Urothelium cell line (cell line): ENCODE results near the gene NUPR2.
"Not testable (repeated sequence)": the region's sequence is repeated elsewhere in the genome, so short reads cannot be mapped to it uniquely, and the experiment has no call there.

Experiments
- DNase-seq: peaks from one replicate; pipeline ENCODE4 v3.0.0; 2011; ENCODE audit warnings: low spot score, mixed read lengths
- FAIRE-seq: peaks from 2 replicates; lab custom pipeline; 2011; peaks lifted over from hg19 to GRCh38; lab: Jason Lieb, UNC

The NUPR2 gene, protein sequence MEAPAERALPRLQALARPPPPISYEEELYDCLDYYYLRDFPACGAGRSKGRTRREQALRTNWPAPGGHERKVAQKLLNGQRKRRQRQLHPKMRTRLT

DNA sequence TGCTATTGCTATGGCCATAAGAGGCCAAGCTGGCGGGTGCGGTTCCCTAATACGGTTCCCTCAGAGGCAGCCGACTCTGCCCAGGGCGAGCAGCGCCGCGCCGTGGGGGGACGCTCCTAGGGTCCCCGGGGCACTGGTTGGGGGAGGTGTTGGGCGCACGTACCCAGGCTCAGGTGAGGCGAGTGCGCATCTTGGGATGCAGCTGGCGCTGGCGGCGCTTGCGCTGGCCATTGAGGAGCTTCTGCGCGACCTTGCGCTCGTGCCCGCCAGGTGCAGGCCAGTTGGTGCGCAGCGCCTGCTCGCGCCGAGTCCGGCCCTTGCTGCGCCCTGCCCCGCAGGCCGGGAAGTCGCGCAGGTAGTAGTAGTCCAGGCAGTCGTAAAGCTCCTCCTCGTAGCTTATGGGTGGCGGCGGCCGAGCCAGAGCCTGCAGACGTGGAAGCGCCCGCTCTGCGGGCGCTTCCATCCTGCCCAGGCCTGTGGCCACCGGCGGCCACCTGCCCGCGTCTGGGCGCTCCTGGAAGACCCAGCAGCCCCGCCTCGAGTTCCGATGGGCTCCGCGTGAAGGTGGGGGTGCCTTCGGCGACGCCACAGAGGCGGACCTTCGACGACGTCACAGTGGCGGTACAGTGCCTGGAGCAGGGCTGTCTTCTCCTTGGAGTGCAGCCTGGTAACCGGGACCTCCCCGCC is at the start of gene NUPR2:
Gene NUPR2, minus strand, starts transcription at position 566 of the 687 bp plus-strand sequence. Its CDS starts 103 bp downstream, at position 463.
- FAIRE-seq (no peak), DNase-seq (no peak)

DNA sequence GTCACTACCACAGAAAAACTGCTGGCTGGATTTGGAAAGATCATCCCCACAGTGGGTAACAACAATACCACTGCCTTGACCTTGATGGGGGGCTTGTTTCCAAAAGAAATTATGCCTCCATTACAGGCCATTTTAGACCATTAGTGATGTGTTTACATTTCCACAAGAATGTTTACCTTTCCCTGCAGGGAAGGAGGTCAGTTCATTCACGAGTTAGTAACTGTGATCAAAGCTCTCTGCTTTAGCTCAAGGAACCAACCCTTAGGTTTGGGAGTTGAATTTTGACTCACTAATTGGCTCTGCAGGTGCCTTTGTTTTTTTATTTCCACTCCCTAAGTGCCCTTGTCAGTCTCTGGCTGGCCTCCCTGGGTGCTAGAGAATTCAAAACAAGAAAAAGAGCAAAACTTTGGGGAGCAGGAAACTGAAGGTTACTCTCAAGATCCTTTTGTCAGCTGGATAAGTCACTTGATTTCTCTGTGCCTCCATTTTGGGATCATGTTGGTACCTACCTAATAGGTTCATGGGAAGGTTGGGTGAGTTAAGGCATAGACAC is 41.1 kb upstream of the NUPR2 start:
- DNase-seq = no peak
- FAIRE-seq = no peak

DNA sequence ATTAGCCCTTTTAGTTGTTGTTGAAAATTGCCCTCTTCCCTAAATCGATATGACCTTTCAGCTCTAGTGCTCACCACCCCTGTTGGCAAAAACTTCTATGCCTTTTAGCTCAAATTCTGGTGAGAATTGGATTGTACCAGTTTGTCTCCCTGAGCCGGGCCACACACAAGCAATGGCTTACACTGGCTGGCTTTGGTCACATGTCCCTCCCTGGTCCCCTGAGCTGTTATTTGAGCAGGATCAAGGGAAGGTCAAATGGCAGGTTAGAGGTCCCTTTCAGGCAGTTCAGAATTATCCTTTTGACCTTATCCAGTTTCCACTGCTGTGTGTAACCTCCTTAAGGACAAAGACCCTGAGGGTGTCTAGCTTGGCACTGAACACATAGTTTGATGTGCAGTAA is 14.8 kb upstream of the NUPR2 start:
- not testable (repeated sequence) for FAIRE-seq, DNase-seq

DNA sequence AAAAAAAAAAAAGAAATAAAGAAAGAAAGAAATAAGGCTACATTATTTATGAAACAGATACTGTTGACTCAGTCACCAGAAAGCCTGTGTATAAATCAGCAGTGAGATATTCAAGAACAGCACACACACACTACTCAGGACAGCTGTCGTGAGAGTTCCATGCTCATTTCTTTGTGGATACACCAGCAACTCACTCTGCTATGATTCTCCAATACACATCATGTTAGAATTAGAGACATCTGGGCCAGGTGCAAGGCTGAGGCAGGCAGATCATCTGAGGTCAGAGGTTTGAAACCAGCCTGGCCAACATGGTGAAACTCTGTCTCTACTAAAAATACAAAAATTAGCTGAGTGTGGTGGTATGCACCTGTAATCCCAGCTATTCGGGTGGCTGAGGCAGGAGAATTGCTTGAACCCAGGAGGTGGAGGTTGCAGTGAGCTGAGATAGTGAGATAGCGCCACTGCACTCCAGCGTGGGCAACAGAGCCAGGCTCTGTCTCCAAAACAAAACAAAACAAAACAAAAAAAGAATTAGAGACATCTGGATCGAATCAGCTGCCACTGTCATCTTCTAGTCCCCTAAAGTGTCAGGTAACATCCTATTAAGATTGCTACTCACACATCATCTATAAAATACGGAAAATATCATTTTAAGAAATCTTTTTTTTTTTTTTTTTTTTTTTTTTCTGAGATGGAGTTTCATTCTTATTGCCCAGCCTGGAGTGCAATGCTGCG is 11.2 kb upstream of the NUPR2 start:
- DNase-seq (no peak), FAIRE-seq (no peak)

DNA sequence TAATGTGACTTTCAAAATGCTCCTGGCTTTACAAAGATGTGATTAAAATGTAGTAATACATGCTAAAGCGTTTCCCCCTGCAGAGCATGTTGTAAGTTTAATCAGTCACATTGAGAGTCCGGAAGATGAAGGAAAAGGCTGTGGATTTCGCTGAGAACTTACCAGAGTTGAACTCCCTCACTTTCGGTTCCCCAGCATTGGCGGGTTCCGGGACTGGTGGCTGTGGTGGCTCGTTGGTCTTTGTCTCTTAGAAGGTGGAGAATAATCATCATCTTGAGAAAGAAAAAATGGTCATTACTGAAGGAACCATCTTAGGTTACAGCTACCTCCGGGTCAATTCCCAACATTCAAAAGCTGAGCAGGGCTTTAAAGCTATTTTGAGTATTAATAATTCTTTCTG is 9.6 kb upstream of the NUPR2 start:
- DNase-seq = no peak
- FAIRE-seq = no peak

DNA sequence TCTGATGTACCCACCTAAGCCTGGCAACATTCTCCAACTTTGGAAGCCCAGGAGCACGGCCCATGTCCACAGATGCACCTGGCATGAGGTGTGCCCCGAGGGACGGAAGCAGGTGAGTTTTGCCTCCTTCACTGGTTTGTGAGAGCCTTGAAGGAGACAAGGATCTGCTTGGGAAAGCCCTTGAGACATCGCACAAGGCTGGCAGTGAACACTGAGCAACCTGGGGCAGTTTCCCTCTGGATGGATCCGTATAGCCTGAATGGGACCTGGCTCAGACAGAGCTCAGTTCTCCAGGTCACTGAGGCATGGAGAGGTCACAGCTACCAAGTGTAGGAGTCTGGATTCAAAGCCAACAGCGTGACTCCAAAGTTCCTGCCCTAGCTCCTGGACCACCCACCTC is 8.8 kb upstream of the NUPR2 start:
- FAIRE-seq (no peak), DNase-seq (no peak)

DNA sequence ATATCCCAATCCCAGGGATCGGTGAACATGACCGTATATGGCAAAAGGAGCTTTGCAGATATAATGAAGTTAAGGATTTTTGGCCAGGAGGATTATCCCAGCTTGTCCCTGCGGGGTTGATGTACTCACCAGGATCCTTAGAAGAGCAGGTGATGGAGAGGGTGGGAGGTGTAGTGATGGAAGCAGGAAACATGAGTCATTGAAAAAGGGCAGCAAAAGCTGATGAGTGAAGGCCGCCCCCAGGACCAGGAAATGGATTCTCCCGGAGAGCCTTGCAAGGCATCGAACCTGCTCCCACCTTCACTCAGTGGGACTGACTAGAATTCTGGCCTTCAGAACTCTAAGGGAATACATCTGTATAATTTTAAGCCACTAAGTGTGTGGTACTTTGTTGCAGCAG is 5.2 kb upstream of the NUPR2 start:
- no peak for DNase-seq
- no peak for FAIRE-seq

DNA sequence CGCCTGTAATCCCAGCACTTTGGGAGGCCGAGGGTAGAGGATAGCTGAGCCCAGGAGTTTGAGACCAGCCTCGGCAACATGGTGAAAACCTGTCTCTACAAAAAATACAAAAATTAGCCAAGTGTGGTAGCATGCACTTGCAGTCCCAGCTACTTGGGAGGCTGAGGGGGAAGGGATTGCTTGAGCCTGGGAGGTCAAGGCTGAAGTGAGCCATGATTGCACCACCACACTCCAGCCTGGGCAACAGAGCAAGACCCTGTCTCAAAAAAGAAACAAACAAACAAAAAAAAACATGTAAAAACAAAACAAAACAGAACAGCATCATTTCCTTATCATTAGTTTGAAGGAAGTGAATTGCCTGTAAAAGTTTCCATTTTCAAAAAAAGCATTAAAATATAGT is 4.0 kb downstream of the NUPR2 start:
- not testable (repeated sequence) for DNase-seq, FAIRE-seq

DNA sequence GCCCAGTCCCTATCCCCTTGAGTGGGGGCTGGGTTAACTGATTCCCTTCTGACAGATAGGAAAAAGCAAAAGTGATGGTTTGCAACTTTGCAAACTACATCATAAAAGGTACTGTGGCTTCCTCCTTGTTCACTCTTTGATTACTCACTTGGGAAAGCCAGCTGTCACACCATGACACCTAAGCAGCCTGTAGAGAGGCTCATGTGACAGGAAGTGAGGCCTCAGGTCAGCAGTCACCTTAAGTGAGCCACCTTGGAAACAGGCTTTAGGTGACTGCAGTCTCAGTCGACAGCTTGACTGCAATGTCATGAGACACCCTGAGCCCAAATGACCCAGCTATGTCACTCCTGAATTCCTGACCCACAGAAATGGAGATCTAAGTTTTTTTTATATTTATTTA is 5.6 kb downstream of the NUPR2 start:
- no peak for FAIRE-seq

DNA sequence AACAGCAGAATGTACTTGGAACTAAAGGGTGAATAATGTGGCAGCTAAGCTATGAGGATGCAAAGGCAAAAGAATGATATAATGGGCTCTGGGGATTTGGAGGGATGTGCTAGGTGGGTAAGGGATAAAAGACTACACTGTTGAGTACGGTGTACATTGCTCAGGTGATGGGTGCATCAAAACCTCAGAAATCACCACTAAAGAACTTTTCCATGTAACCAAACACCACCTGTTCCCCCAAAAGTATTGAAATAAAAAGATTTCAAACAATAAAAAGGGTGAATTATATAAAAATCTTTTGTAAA is 8.3 kb downstream of the NUPR2 start:
- DNase-seq = no peak
- no peak for FAIRE-seq

More for the DNA sequence above, 5.6 kb downstream of the NUPR2 start:
- DNase-seq = no peak

DNA sequence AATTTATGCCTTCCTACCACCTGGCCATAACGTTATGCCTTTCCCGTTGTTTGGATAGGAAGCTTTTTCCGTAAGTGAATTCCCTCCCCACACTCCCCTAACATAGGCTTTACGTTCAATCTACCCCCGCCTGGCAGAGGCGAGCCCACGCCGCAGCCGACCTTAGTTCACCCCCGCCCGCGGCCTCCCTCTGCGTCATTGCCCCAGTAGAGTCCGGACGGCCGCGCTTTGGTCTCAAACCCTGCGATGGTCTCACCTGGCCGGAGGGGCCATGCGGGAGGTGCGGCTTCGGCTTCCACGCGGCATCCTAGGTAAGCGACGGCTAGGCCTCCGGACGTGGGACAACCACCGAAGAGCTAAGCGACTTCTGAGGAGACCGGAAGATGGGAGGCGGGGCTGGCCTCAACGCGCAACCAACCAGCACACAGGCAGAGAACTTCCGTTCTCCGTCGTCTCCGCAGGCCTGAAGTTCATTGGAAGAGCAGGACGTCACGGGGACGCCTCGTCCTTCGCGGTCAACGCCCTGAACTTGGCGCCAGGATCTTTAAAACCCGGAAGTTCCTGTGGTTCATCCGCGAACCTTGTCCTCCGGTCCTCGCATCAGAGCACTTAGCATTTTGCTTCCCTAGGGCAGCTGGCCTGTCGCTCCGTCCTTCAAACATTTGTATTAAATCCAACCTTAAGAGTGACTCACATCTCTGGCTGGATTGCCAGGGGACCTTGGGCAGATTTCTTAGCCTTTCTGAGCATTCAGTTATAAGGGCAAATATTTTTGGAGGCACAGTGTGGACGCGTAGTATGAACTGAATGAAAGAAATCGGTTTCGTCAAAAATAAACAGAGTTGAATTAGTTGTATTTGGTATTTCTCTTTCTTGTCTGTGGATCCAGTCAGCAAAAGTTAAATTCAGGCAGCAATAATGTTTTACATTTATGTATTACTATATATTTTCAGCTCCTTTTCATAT is 9.8 kb downstream of the NUPR2 start, which contains the start of gene CHCHD2:
Gene CHCHD2, minus strand, starts transcription at position 369 of the 966 bp plus-strand sequence. Its CDS starts 63 bp downstream, at position 306.
- DNase-seq (peak; percentile 99), FAIRE-seq (peak; percentile 92)

DNA sequence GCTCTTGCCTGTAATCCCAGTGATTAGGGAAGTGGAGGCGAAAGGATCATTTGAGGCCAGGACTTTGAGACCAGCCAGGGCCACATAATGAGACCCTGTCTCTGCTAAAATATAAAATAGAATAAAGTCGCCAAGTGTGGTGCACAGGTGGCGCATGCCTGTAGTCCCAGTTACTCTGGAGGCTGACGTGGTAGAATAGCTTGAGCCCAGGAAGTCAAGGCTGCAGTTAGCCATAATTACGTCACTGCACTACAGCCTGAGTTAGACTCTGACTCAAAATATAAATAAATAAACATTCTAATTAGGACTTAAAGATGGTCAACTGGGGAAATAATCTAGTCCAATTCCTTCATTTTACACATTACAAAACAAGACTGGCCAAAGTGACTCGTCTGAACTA is 10.7 kb downstream of the NUPR2 start:
- FAIRE-seq (no peak), DNase-seq (no peak)

DNA sequence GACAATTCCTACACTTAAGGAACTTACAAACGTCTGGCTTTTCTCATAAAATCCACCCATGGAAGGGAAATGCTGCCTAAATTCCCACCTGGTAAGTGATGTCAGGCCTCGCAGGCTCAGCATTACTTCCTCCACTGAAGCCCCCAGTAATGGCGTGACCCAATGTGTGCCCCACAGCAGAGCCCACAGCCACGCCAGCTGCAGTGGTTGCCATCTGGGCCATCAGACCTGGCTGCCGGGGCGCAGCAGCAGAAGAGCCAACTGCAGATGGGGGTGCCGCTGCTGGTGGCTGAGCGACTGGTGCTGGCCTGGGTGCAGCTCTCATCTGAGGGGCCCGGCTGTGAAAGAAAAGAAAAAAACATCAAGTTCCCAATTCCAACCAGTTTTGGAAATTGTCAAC is 12.1 kb downstream of the NUPR2 start:
- not testable (repeated sequence) for FAIRE-seq, DNase-seq

DNA sequence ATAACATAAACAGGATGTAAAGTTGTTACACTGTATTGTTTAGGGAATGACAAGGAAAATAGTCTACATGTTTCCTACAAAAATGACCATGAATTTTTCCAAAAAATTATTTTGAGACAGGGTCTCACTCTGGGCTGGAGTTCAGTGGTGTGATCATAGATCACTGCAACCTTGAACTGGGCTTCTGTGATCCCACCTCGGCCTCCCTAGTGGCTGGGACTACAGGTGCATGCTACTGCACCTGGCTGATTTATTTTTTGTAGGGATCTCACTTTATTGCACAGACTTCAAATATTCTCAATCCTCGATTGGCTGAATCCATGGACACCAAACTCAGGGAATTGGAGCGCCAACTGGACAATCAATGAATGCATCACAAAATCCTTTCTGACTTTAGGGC is 16.6 kb downstream of the NUPR2 start:
- DNase-seq (no peak), FAIRE-seq (no peak)

DNA sequence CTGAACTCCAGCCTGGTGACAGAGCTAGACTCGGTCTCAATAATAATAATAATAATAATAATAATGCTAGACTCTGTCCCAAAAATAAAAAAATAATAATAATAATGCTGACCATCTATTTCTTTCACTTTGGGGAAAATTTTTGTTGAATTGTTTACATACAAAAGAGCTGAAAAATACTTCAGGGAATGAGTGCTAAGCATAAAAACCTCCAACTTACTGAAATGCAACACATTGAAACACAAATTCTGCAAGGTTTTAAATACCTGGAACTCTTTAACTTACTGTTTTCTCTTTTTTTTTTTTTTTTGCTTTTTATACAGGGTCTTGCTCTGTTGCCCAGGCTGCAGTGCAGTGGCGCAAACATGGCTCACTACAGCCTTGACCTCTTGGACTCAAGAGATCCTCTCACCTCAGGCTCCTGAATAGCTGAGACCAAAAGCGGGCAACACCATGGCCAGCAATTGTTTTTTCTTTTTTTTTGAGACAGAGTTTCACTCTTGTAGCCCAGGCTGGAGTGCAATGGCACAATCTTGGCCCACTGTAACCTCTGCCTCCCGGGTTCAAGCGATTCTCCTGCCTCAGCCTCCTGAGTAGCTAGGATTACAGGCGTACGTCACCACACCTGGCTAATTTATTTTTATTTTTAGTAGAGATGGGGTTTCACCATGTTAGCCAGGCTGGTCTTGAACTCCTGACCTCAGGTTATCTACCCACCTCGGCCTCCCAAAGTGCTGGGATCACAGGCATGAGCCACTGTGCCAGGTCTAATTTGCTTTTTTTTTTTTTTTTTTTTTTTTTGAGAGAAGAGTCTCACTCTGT is 17.8 kb downstream of the NUPR2 start:
- not testable (repeated sequence) for FAIRE-seq

DNA sequence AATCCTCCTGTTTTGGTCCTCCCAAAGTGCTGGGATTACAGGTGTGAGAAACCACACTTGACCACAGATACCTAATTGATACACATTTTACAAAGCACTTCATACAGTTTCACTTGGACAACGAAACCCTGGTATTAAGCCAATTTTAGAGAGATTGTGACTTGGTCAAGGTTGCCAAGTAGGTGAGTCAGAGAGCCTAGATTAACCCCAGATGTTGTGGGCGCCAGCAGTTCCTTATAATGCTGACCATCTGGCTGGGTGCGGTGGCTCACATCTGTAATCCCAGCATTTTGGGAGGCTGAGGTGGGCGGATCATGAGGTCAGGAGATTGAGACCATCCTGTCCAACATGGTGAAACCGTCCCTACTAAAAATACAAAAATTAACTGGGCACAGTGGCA is 18.5 kb downstream of the NUPR2 start:
- no peak for DNase-seq
- no peak for FAIRE-seq

More for the DNA sequence above, 17.8 kb downstream of the NUPR2 start:
- not testable (repeated sequence) for DNase-seq

DNA sequence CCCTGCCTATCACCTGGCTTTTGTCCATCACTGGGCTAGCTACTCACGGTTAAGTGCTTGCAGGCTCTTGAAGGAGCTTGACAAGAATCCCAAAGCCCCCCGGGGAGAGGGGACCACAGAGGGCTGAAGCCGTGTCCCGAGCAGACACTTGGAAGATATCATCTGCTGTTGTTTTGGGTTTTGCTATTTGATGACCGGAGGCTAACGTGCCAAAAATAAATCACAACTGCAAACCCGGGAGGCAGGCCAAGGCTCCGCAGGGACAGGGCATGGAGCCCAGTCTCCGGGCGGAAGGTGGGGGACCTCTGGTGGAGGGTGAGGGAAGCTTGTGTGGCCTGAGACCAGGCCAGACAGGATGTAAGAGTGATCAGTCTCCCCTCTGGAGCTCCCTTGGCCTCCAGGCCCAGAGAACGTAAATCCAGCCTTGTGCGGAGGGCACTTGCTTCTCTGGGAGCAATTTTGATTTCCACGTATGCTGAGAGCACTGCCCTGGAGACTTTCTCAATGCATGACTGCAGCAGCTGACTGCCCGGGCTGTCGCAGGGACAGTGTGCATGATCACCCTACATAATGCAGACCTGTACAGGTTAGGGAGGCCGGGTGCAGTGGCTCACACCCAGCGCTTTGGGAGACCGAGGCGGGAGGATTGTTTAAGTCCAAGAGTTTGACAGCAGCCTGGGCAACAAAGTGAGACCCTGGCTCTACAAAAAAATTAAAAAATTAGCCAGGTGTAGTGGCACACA is 23.3 kb downstream of the NUPR2 start, which contains the start of gene PHKG1:
Gene PHKG1, minus strand, starts transcription at position 164 of the 743 bp plus-strand sequence. CDS start 4,011 bp downstream, outside the sequence.
- no peak for FAIRE-seq
- DNase-seq = peak; percentile 66

DNA sequence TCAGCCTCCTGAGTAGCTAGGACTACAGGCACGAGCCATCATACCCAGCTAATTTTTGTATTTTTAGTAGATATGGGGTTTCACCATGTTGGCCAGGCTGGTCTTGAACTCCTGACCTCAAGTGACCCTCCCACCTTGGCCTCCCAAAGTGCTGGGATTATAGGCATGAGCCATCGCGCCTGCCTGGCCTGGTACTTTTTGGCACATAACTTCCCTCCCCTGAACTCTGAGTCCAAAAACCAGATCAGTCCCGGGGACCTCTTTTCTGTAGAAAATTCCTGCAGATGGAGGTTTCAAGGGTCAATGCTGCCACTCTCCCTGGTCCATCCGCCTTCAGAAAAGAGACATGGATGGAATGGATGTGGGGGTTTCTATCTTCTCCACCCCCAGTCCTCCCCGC is 23.8 kb downstream of the NUPR2 start:
- DNase-seq, FAIRE-seq: not testable (repeated sequence)

DNA sequence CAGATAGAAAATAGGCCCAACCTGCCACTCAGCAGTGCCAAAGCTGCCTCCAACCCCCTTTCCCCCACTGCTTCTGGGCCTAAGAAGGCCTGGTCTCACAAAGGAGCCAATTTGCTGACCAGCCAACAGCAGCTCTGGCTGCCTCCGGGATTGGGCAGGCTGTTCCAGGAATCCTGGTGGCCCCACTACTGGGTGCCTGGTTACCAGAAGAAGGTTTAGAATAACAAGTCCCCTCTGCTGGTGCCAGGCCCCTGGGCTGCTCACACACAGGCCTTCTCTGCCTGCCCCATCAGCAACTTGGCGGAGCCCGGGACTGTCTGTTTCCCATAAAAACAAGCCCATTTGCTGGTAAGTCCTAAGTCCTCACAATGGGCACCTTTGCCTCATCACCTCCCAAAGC is 24.6 kb downstream of the NUPR2 start:
- FAIRE-seq (no peak), DNase-seq (no peak)
